Activated naive CD4-positive, alpha-beta T cell treated with anti-CD3 and anti-CD28 coated beads, Interleukin-2, amount 50 U/mL, for 72 hours (primary cell): ENCODE data around the gene CBFA2T2. TPM values are rescaled to one million over a fixed set of nuclear protein-coding genes. Genes with fewer than 3 reads are reported as not detected.
"Not testable (repeated sequence)": the region's sequence is repeated elsewhere in the genome, so short reads cannot be mapped to it uniquely, and the experiment has no call there.

ENCODE experiments used
- ATAC-seq, 2 donors: fragments of 150-1000 bp; cut with Tn5 transposase; 2 replicates each; pipeline ENCODE4 v1.10.0; 2021; ENCODE audit warnings: mild to moderate bottlenecking in 2 of 2, moderate library complexity in 2 of 2
- DNase-seq, 2 donors: peaks; one replicate each; pipeline ENCODE4 v3.0.0; 2021 to 2022; ENCODE audit warnings: low spot score in 2 of 2
- H3K27ac Mint-ChIP-seq, 2 donors: one replicate each; pipeline ENCODE4 v1.8.0; 2022; ENCODE audit warnings: mild to moderate bottlenecking in 2 of 2, mixed read lengths in 2 of 2
- H3K36me3 Mint-ChIP-seq, 2 donors: one replicate each; pipeline ENCODE4 v1.8.0; 2022; ENCODE audit warnings: mixed read lengths in 2 of 2
- H3K9me3 Mint-ChIP-seq, 2 donors: one replicate each; pipeline ENCODE4 v1.8.0; 2022; ENCODE audit warnings: mixed read lengths in 2 of 2
- total RNA-seq, 2 donors: library from RNA; stranded (reverse); gene quantifications; one replicate each; pipeline ENCODE4 v1.2.3, GENCODE V29; 2022

The CBFA2T2 gene
- total RNA-seq, 2 donors from 2014 or later = 13.7 to 16.3 TPM

- H3K27ac Mint-ChIP-seq, H3K36me3 Mint-ChIP-seq, H3K9me3 Mint-ChIP-seq, ATAC-seq, DNase-seq: not testable (repeated sequence)
Measured at GRCh38 chr20:33464759-33465158, 25.1 kb upstream of the CBFA2T2 start.

GRCh38 chr20:33465481-33466302 lies 24.2 kb upstream of the CBFA2T2 start:
- DNase-seq = no peak
- Mint-ChIP-seq H3K36me3 (no peaks in the 10 kb centered on the region), H3K9me3 (no peaks in the 10 kb centered on the region), H3K27ac (no peak overlapping the region)
- ATAC-seq = no peak

GRCh38 chr20:33466303-33466646 lies 23.6 kb upstream of the CBFA2T2 start:
- Mint-ChIP-seq H3K27ac (no peak overlapping the region), H3K36me3 (no peaks in the 10 kb centered on the region), H3K9me3 (no peaks in the 10 kb centered on the region)
- DNase-seq (no peak), ATAC-seq (no peak)

- H3K36me3 Mint-ChIP-seq = no peaks in the 10 kb centered on the region
- DNase-seq (no peak), ATAC-seq (no peak)
- H3K9me3 Mint-ChIP-seq = no peaks in the 10 kb centered on the region
- no peak overlapping the region for H3K27ac Mint-ChIP-seq
Measured at GRCh38 chr20:33470457-33470856, 19.4 kb upstream of the CBFA2T2 start.

- Mint-ChIP-seq H3K27ac (no peak overlapping the region), H3K36me3 (no peaks in the 10 kb centered on the region), H3K9me3 (no peaks in the 10 kb centered on the region)
- ATAC-seq = no peak
- no peak for DNase-seq
Measured at GRCh38 chr20:33470866-33471265, 19.0 kb upstream of the CBFA2T2 start.

GRCh38 chr20:33472868-33473435 lies 16.9 kb upstream of the CBFA2T2 start:
- ATAC-seq (no peak), DNase-seq (no peak)
- Mint-ChIP-seq H3K27ac (no peak overlapping the region), H3K9me3 (no peaks in the 10 kb centered on the region), H3K36me3 (no peaks in the 10 kb centered on the region)

- ATAC-seq = no peak
- H3K9me3 Mint-ChIP-seq = no peaks in the 10 kb centered on the region
- DNase-seq = no peak
- H3K36me3 Mint-ChIP-seq = no peaks in the 10 kb centered on the region
- H3K27ac Mint-ChIP-seq = no peak overlapping the region
Measured at GRCh38 chr20:33474097-33474873, 15.6 kb upstream of the CBFA2T2 start.

GRCh38 chr20:33474963-33475362 lies 14.9 kb upstream of the CBFA2T2 start:
- Mint-ChIP-seq H3K9me3 (no peaks in the 10 kb centered on the region), H3K36me3 (no peaks in the 10 kb centered on the region), H3K27ac (no peak overlapping the region)
- ATAC-seq (no peak), DNase-seq (no peak)

- no peaks in the 10 kb centered on the region for H3K9me3 Mint-ChIP-seq
- ATAC-seq (no peak), DNase-seq (no peak)
- no peaks in the 10 kb centered on the region for H3K36me3 Mint-ChIP-seq
- H3K27ac Mint-ChIP-seq = no peak overlapping the region
Measured at GRCh38 chr20:33475381-33476152, 14.3 kb upstream of the CBFA2T2 start.

- no peak for DNase-seq
- H3K9me3 Mint-ChIP-seq = no peaks in the 10 kb centered on the region
- no peak for ATAC-seq
- no peaks in the 10 kb centered on the region for H3K36me3 Mint-ChIP-seq
- H3K27ac Mint-ChIP-seq = no peak overlapping the region
Measured at GRCh38 chr20:33477386-33478234, 12.3 kb upstream of the CBFA2T2 start.

GRCh38 chr20:33480048-33480447 lies 9.8 kb upstream of the CBFA2T2 start:
- Mint-ChIP-seq H3K36me3 (no peaks in the 10 kb centered on the region), H3K9me3 (no peaks in the 10 kb centered on the region), H3K27ac (no peak overlapping the region)
- no peak for ATAC-seq
- DNase-seq = no peak

- DNase-seq = no peak
- H3K27ac Mint-ChIP-seq = no peak overlapping the region
- H3K9me3 Mint-ChIP-seq = no peaks in the 10 kb centered on the region
- H3K36me3 Mint-ChIP-seq = no peaks in the 10 kb centered on the region
- ATAC-seq = no peak
Measured at GRCh38 chr20:33481431-33481941, 8.4 kb upstream of the CBFA2T2 start.

GRCh38 chr20:33482581-33482980 lies 7.3 kb upstream of the CBFA2T2 start:
- no peaks in the 10 kb centered on the region for H3K36me3 Mint-ChIP-seq
- no peaks in the 10 kb centered on the region for H3K9me3 Mint-ChIP-seq
- H3K27ac Mint-ChIP-seq = no peak overlapping the region
- no peak for ATAC-seq
- no peak for DNase-seq

- not testable (repeated sequence) for H3K27ac Mint-ChIP-seq, ATAC-seq, DNase-seq, H3K36me3 Mint-ChIP-seq, H3K9me3 Mint-ChIP-seq
Measured at GRCh38 chr20:33483186-33483585, 6.7 kb upstream of the CBFA2T2 start.

GRCh38 chr20:33488201-33488600 lies 1.7 kb upstream of the CBFA2T2 start:
- Mint-ChIP-seq H3K9me3 (no peaks in the 10 kb centered on the region), H3K27ac (no peak overlapping the region), H3K36me3 (no peaks in the 10 kb centered on the region)
- no peak for DNase-seq
- no peak for ATAC-seq
